HS-5 (cell line): Measurements from ENCODE around the gene MMP13.
A peak's percentile ranks its signal among the peaks of the same experiment; 100 is the strongest.
"Not testable (repeated sequence)": the region's sequence is repeated elsewhere in the genome, so short reads cannot be mapped to it uniquely, and the experiment has no call there.

Experiments used
- DNase-seq: peaks from one replicate; pipeline ENCODE4 v3.0.0-alpha.2; 2012; ENCODE audit warnings: low read depth

Gene MMP13

GRCh38 chr11:102955624-102956023, at the start of gene MMP13:
Gene MMP13, minus strand, starts transcription at chr11:102955732. Its CDS starts 27 bp downstream, at chr11:102955705.
- DNase-seq: no peak

GRCh38 chr11:103004234-103004633, 48.7 kb upstream of the MMP13 start:
- DNase-seq: not testable (repeated sequence)

- no peak for DNase-seq
Measured at GRCh38 chr11:102994105-102994504, 38.6 kb upstream of the MMP13 start.

GRCh38 chr11:102991776-102992175, 36.2 kb upstream of the MMP13 start:
- DNase-seq: no peak

- DNase-seq: no peak
Measured at GRCh38 chr11:102990145-102990544, 34.6 kb upstream of the MMP13 start.

- no peak for DNase-seq
Measured at GRCh38 chr11:102989379-102990047, 34.0 kb upstream of the MMP13 start.

GRCh38 chr11:102986815-102987214, 31.3 kb upstream of the MMP13 start:
- no peak for DNase-seq

- DNase-seq: no peak
Measured at GRCh38 chr11:102985850-102986249, 30.3 kb upstream of the MMP13 start.

GRCh38 chr11:102983486-102983885, 28.0 kb upstream of the MMP13 start:
- no peak for DNase-seq

- DNase-seq: no peak
Measured at GRCh38 chr11:102981324-102981910, 25.9 kb upstream of the MMP13 start.

- DNase-seq: peak; percentile 61
Measured at GRCh38 chr11:102974552-102975280, 19.2 kb upstream of the MMP13 start.

- DNase-seq: not testable (repeated sequence)
Measured at GRCh38 chr11:102973698-102974097, 18.2 kb upstream of the MMP13 start.

GRCh38 chr11:102972853-102973252, 17.3 kb upstream of the MMP13 start:
- no peak for DNase-seq

GRCh38 chr11:102971766-102972165, 16.2 kb upstream of the MMP13 start:
- DNase-seq: no peak

GRCh38 chr11:102967497-102967896, 12.0 kb upstream of the MMP13 start:
- DNase-seq: no peak

GRCh38 chr11:102966011-102966410, 10.5 kb upstream of the MMP13 start:
- DNase-seq: no peak

GRCh38 chr11:102964867-102965266, 9.3 kb upstream of the MMP13 start:
- no peak for DNase-seq

GRCh38 chr11:102957953-102958352, 2.4 kb upstream of the MMP13 start:
- no peak for DNase-seq

- DNase-seq: no peak
Measured at GRCh38 chr11:102950622-102951081, 4.9 kb downstream of the MMP13 start.

GRCh38 chr11:102946237-102946636, 9.3 kb downstream of the MMP13 start:
- no peak for DNase-seq

GRCh38 chr11:102940714-102941588, 14.6 kb downstream of the MMP13 start:
- DNase-seq: peak; percentile 49

GRCh38 chr11:102936864-102937509, 18.5 kb downstream of the MMP13 start:
- no peak for DNase-seq
